Keratinocyte (primary cell): ENCODE results near the gene RAP1GAP2. TPM values are rescaled to one million over a fixed set of nuclear protein-coding genes. Genes with fewer than 3 reads are reported as not detected.

ENCODE experiments used
- DNase-seq: peaks from one replicate; pipeline ENCODE4 v3.0.0-alpha.2; 2011; ENCODE audit warnings: low read depth, missing footprints, low spot score
- FAIRE-seq: peaks from 2 replicates; lab custom pipeline; 2011; peaks lifted over from hg19 to GRCh38; lab: Jason Lieb, UNC
- H2AFZ ChIP-seq: 2 replicates; pipeline ENCODE4 v1.6.0; 2012; ENCODE audit warnings: low read length, control low read depth, inconsistent platforms; ENCODE audit not compliant: control insufficient read depth
- H3K27ac ChIP-seq: 2 replicates; pipeline ENCODE4 v1.5.1; 2011; ENCODE audit warnings: low read length; ENCODE audit not compliant: control insufficient read depth, insufficient read depth
- H3K27me3 ChIP-seq: 3 replicates; pipeline ENCODE4 v1.6.0; 2011; ENCODE audit warnings: low read length; ENCODE audit not compliant: control insufficient read depth, insufficient read depth; ENCODE audit errors: extremely low read depth
- H3K36me3 ChIP-seq, 2 experiments: 2 replicates in 1 of 2; 3 replicates in 1 of 2; pipeline ENCODE4 v1.5.1; 2011; ENCODE audit warnings: low read length in 2 of 2, mild to moderate bottlenecking in 1 of 2; ENCODE audit not compliant: control insufficient read depth in 2 of 2, insufficient read depth in 2 of 2; ENCODE audit errors: extremely low read depth in 1 of 2
- H3K4me1 ChIP-seq: 3 replicates; pipeline ENCODE4 v1.5.1; 2011; ENCODE audit warnings: low read length; ENCODE audit not compliant: control insufficient read depth, insufficient read depth; ENCODE audit errors: extremely low read depth
- H3K4me2 ChIP-seq: 3 replicates; pipeline ENCODE4 v1.6.0; 2011; ENCODE audit warnings: low read depth, low read length; ENCODE audit not compliant: control insufficient read depth, insufficient read depth; ENCODE audit errors: extremely low read depth
- H3K4me3 ChIP-seq, 3 experiments: fragments of 200-600 bp in 1 of 3; sonication (generic) in 1 of 3; 2 replicates in 2 of 3; 3 replicates in 1 of 3; pipeline ENCODE4 v1.5.1; 2011 to 2016; ENCODE audit warnings: low read length in 3 of 3, mild to moderate bottlenecking in 3 of 3, control low read depth in 2 of 3, inconsistent platforms in 1 of 3, low read depth in 1 of 3, mixed read lengths in 1 of 3, mixed run types in 1 of 3, moderate library complexity in 1 of 3; ENCODE audit not compliant: control insufficient read depth in 2 of 3, insufficient read depth in 2 of 3; ENCODE audit errors: extremely low read depth in 1 of 3
- H3K79me2 ChIP-seq: 2 replicates; pipeline ENCODE4 v1.6.0; 2012; ENCODE audit warnings: low read length; ENCODE audit not compliant: control insufficient read depth, insufficient read depth
- H3K9ac ChIP-seq: 3 replicates; pipeline ENCODE4 v1.6.0; 2011; ENCODE audit warnings: low read length; ENCODE audit not compliant: control insufficient read depth, insufficient read depth; ENCODE audit errors: extremely low read depth
- H3K9me1 ChIP-seq: 3 replicates; pipeline ENCODE4 v1.6.0; 2011; ENCODE audit warnings: low read length; ENCODE audit not compliant: control insufficient read depth, insufficient read depth; ENCODE audit errors: extremely low read depth
- H3K9me3 ChIP-seq: 2 replicates; pipeline ENCODE4 v1.5.1; 2012; ENCODE audit warnings: low read depth, low read length; ENCODE audit not compliant: control insufficient read depth
- H4K20me1 ChIP-seq: 3 replicates; pipeline ENCODE4 v1.6.0; 2011; ENCODE audit warnings: low read length; ENCODE audit not compliant: control insufficient read depth, insufficient read depth; ENCODE audit errors: extremely low read depth
- EZH2 ChIP-seq: IDR thresholded peaks from one replicate; pipeline ENCODE4 v1.6.1; 2012; ENCODE audit warnings: inconsistent platforms, mild to moderate bottlenecking, low read length, moderate library complexity
- dilution Hi-C: fragments of 300-500 bp; cut with MboI; formaldehyde crosslinking; loops from one replicate; pipeline ENCODE4 v1.7.0; 2020; ENCODE audit warnings: low sequenced_read_pairs; ENCODE audit not compliant: extremely low pct_ligation_motif_present
- polyA plus RNA-seq, 5 experiments: library from polyadenylated mRNA; depleted of rRNA in 3 of 5; stranded (reverse) in 3 of 5; stranded (forward) in 1 of 5; unstranded in 1 of 5; fragments of >200 nt; gene quantifications; 1 replicate in 1 of 5; 2 replicates in 3 of 5; 3 replicates in 1 of 5; pipeline versions ENCODE4 v1.2.1 to v1.2.3, GENCODE V29; 2011 to 2012; ENCODE audit warnings: missing spikeins in 2 of 5, low read depth in 1 of 5, low replicate concordance in 1 of 5
- TF ChIP-seq, protein P1 (sequence below), 3 experiments: IDR thresholded peaks in 1 of 3; conservative IDR thresholded peaks in 1 of 3; optimal IDR thresholded peaks in 1 of 3; 2 replicates in 2 of 3; 3 replicates in 1 of 3; pipeline versions ENCODE3 to v1.5.1; 2011; ENCODE audit warnings: low read length in 3 of 3, mild to moderate bottlenecking in 3 of 3, moderate library complexity in 2 of 3, control low read depth in 1 of 3, inconsistent platforms in 1 of 3; ENCODE audit not compliant: insufficient read depth in 2 of 3; ENCODE audit errors: extremely low read depth in 1 of 3

The RAP1GAP2 gene
- polyA plus RNA-seq, 1 donor (not counting 4 experiments of a cell fraction or from before 2014, with no cell fraction given): 13.6 TPM

- H3K36me3 ChIP-seq: peaks cover 31 to 41% of the 10 kb centered on the region in 2 experiments
- no peak for DNase-seq
- no peak for TF ChIP-seq EZH2
- TF ChIP-seq, protein P1, sequence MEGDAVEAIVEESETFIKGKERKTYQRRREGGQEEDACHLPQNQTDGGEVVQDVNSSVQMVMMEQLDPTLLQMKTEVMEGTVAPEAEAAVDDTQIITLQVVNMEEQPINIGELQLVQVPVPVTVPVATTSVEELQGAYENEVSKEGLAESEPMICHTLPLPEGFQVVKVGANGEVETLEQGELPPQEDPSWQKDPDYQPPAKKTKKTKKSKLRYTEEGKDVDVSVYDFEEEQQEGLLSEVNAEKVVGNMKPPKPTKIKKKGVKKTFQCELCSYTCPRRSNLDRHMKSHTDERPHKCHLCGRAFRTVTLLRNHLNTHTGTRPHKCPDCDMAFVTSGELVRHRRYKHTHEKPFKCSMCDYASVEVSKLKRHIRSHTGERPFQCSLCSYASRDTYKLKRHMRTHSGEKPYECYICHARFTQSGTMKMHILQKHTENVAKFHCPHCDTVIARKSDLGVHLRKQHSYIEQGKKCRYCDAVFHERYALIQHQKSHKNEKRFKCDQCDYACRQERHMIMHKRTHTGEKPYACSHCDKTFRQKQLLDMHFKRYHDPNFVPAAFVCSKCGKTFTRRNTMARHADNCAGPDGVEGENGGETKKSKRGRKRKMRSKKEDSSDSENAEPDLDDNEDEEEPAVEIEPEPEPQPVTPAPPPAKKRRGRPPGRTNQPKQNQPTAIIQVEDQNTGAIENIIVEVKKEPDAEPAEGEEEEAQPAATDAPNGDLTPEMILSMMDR (optimal IDR thresholded peaks at IDR 0.05 in 1 of 3, IDR thresholded peaks at IDR 0.05 in 1 of 3, conservative IDR thresholded peaks at IDR 0.05 in 1 of 3; ENCODE audit: extremely low read depth in 1 of 3, insufficient read depth in 2 of 3, low read length in 3 of 3): no peak
These were observed 213.2 kb downstream of the RAP1GAP2 start for GRCh38 chr17:3009411-3009920.

DNA sequence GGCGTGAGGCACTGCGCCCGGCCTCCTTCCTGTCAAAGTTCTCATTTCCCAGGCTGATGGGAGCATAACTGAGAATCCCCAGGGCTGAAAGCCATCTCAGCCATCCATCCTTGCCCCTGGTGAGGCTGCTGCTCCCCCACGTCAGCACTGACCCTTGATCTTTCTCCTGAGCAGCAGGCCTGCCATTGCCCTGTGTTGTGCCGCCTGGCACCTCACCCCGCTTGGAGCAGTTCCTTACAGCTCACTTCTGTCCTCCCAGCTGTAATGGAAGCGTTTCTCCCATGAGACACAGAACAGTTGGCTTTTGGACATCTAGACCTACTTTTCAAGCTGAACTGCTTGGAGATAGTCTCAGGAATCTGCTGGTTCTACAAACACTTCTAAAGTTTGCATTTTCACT is 215.7 kb downstream of the RAP1GAP2 start:
- Histone ChIP-seq H3K9ac (no peak overlapping the region), H3K9me1 (no peaks in the 10 kb centered on the region), H3K9me3 (no peaks in the 10 kb centered on the region), H3K4me1 (peaks cover 5% of the 10 kb centered on the region), H3K27me3 (no peaks in the 10 kb centered on the region), H3K4me2 (no peak overlapping the region), H3K27ac (no peak overlapping the region), H2AFZ (no peak overlapping the region), H3K4me3 (no peak overlapping the region), H3K79me2 (no peaks in the 10 kb centered on the region), H4K20me1 (no peaks in the 10 kb centered on the region), H3K36me3 (peaks cover 28 to 29% of the 10 kb centered on the region in 2 experiments)
- DNase-seq: no peak
- no peak for TF ChIP-seq EZH2
- TF ChIP-seq, protein P1 (optimal IDR thresholded peaks at IDR 0.05 in 1 of 3, IDR thresholded peaks at IDR 0.05 in 1 of 3, conservative IDR thresholded peaks at IDR 0.05 in 1 of 3; ENCODE audit: extremely low read depth in 1 of 3, insufficient read depth in 2 of 3, low read length in 3 of 3): no peak
- dilution Hi-C loops: no loop called here
- FAIRE-seq: no peak

More at GRCh38 chr17:3009411-3009920, 213.2 kb downstream of the RAP1GAP2 start:
- H3K27ac ChIP-seq: no peak overlapping the region
- no peaks in the 10 kb centered on the region for H3K27me3 ChIP-seq
- no peaks in the 10 kb centered on the region for H3K9me1 ChIP-seq
- H2AFZ ChIP-seq: no peak overlapping the region
- dilution Hi-C loops: no loop called here
- H4K20me1 ChIP-seq: no peaks in the 10 kb centered on the region
- FAIRE-seq: no peak
- no peak overlapping the region for H3K9ac ChIP-seq
- peaks cover 7% of the 10 kb centered on the region for H3K4me1 ChIP-seq
- no peak overlapping the region for H3K4me3 ChIP-seq
- H3K9me3 ChIP-seq: no peaks in the 10 kb centered on the region
- H3K79me2 ChIP-seq: no peaks in the 10 kb centered on the region
- no peak overlapping the region for H3K4me2 ChIP-seq
